GM21526 (cell line): ENCODE results near the gene DNAJB5.

ENCODE experiments used
- ATAC-seq: cut with Tn5 transposase; IDR thresholded peaks from one replicate; pipeline ENCODE4 v1.9.1; 2021; ENCODE audit warnings: moderate library complexity; ENCODE audit not compliant: unreplicated experiment, low FRiP score

The DNAJB5 gene

GRCh38 chr9:34983209-34983608 lies 6.3 kb upstream of the DNAJB5 start:
- peak; percentile 43 for ATAC-seq

GRCh38 chr9:34984049-34984448 lies 5.5 kb upstream of the DNAJB5 start:
- no peak for ATAC-seq

GRCh38 chr9:34985311-34985899 lies 4.1 kb upstream of the DNAJB5 start:
- ATAC-seq, result no peak

GRCh38 chr9:34986540-34987047 lies 3.0 kb upstream of the DNAJB5 start:
- no peak for ATAC-seq

- no peak for ATAC-seq
Measured at GRCh38 chr9:34987160-34987901, 2.2 kb upstream of the DNAJB5 start.

GRCh38 chr9:34988218-34989002 lies 1.1 kb upstream of the DNAJB5 start:
- ATAC-seq, result no peak

GRCh38 chr9:34989946-34990635 lies 546 bp downstream of the DNAJB5 start:
- no peak for ATAC-seq

- ATAC-seq, result no peak
Measured at GRCh38 chr9:34990908-34991606, 1.5 kb downstream of the DNAJB5 start.

GRCh38 chr9:34991607-34992375 lies 2.2 kb downstream of the DNAJB5 start:
- no peak for ATAC-seq

- no peak for ATAC-seq
Measured at GRCh38 chr9:34992376-34992951, 2.9 kb downstream of the DNAJB5 start.

GRCh38 chr9:34993502-34994259 lies 4.1 kb downstream of the DNAJB5 start:
- no peak for ATAC-seq

- no peak for ATAC-seq
Measured at GRCh38 chr9:34994260-34994899, 4.8 kb downstream of the DNAJB5 start.

GRCh38 chr9:34994900-34995669 lies 5.5 kb downstream of the DNAJB5 start:
- ATAC-seq, result no peak

- ATAC-seq, result no peak
Measured at GRCh38 chr9:34995670-34996060, 6.1 kb downstream of the DNAJB5 start.

- no peak for ATAC-seq
Measured at GRCh38 chr9:34996181-34996904, 6.8 kb downstream of the DNAJB5 start.

GRCh38 chr9:34996905-34997279 lies 7.3 kb downstream of the DNAJB5 start:
- ATAC-seq, result no peak

- no peak for ATAC-seq
Measured at GRCh38 chr9:34997379-34997781, 7.8 kb downstream of the DNAJB5 start.
